ENCODE results near the gene TMEM220. TPM values are rescaled to one million over a fixed set of nuclear protein-coding genes. Genes with fewer than 3 reads are reported as not detected.
"Not testable (repeated sequence)": the region's sequence is repeated elsewhere in the genome, so short reads cannot be mapped to it uniquely, and the experiment has no call there.

The TMEM220 gene
- total and polyA plus RNA-seq, 2 experiments from 2014 or later = 10.5 to 30.0 TPM

- Histone ChIP-seq H2AFZ (peak within 1 kb of the TSS; percentile 88), H3K27me3 (no peaks in the 10 kb centered on the region), H3K79me2 (peaks cover 80% of the 10 kb centered on the region), H3K4me3 (peak within 1 kb of the TSS; percentile 95), H3K9me3 (ENCODE audit: low read depth) (no peaks in the 10 kb centered on the region), H3K27ac (peak within 1 kb of the TSS; percentile 96), H3K36me3 (replicated peaks; ENCODE audit: insufficient read depth, low read depth) (no peaks in the 10 kb centered on the region), H3K9me2 (replicated peaks; ENCODE audit: insufficient read depth) (no peaks in the 10 kb centered on the region), H4K20me1 (ENCODE audit: insufficient read depth, poor library complexity, severe bottlenecking) (no peaks in the 10 kb centered on the region), H3K4me2 (peak within 1 kb of the TSS; percentile 85), H3K4me1 (ENCODE audit: insufficient read depth) (peaks cover 12% of the 10 kb centered on the region)
- WGBS (ENCODE audit: low lambda C conversion rate, missing lambda C conversion rate) = under 1% methylated on average over 73 of the region's 84 CpGs
- peak; percentile 97 for DNase-seq (ENCODE audit: low spot score)
- TF ChIP-seq CTCF (IDR thresholded peaks at IDR 0.05; ENCODE audit: poor library complexity) (peak; percentile 50), EZH2phosphoT487 (IDR thresholded peaks at IDR 0.05; ENCODE audit: low read depth, severe bottlenecking, unreplicated experiment) (no peak)
These were observed 32.4 kb downstream of the TMEM220 start, which contains the start of the genes ADPRM and SCO1 for GRCh38 chr17:10697092-10698081. Gene ADPRM (plus strand): TSS chr17:10697594. CDS start chr17:10704927, 7,333 bp downstream. Gene SCO1 (minus strand): TSS chr17:10697533. CDS start chr17:10697507, 26 bp downstream.

GRCh38 chr17:10695875-10696407 is 33.9 kb downstream of the TMEM220 start:
- Histone ChIP-seq H3K27ac (peak overlapping the region; percentile 96), H3K4me2 (peak overlapping the region; percentile 85)

DNA sequence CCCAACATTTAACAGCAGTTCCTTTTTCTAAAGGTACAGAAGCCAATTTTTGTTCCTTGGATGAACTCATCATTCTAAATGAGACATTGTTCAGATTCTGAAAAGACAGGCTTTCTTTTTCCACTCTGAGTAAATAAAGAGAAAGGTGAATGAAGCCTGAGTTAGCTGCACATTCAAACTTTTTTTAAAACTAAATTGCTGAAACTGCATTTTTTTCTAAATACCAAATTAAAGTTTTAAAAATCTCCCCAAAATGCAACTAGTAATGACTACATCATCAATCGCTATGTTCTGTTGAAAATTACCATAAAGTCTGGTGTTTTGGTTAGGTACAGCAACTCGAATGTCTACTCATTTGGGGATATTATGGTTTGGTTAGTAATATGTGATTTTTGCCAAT is 42.3 kb downstream of the TMEM220 start:
- no peak overlapping the region for H3K4me2 ChIP-seq
- no peak overlapping the region for H2AFZ ChIP-seq
- no peak for DNase-seq (ENCODE audit: low spot score)
- no peak overlapping the region for H3K4me3 ChIP-seq
- 98% methylated on average over 2 of the region's 2 CpGs for WGBS (ENCODE audit: low lambda C conversion rate, missing lambda C conversion rate)
- TF ChIP-seq EZH2phosphoT487 (IDR thresholded peaks at IDR 0.05; ENCODE audit: low read depth, severe bottlenecking, unreplicated experiment) = no peak
- TF ChIP-seq EZH2 (IDR thresholded peaks at IDR 0.05; ENCODE audit: borderline replicate concordance) = no peak
- TF ChIP-seq CTCF (IDR thresholded peaks at IDR 0.05; ENCODE audit: poor library complexity) = no peak
- H3K9me3 ChIP-seq (ENCODE audit: low read depth) = no peaks in the 10 kb centered on the region
- H3K79me2 ChIP-seq = peaks cover 34% of the 10 kb centered on the region
- H3K9me2 ChIP-seq (replicated peaks; ENCODE audit: insufficient read depth) = no peaks in the 10 kb centered on the region
- no peaks in the 10 kb centered on the region for H3K36me3 ChIP-seq (replicated peaks; ENCODE audit: insufficient read depth, low read depth)
- H4K20me1 ChIP-seq (ENCODE audit: insufficient read depth, poor library complexity, severe bottlenecking) = no peaks in the 10 kb centered on the region
- no peaks in the 10 kb centered on the region for H3K27me3 ChIP-seq
- H3K4me1 ChIP-seq (ENCODE audit: insufficient read depth) = no peaks in the 10 kb centered on the region
- H3K27ac ChIP-seq = no peak overlapping the region

More at GRCh38 chr17:10695875-10696407, 33.9 kb downstream of the TMEM220 start:
- H4K20me1 ChIP-seq (ENCODE audit: insufficient read depth, poor library complexity, severe bottlenecking); H3K9me3 ChIP-seq (ENCODE audit: low read depth); DNase-seq (ENCODE audit: low spot score); H3K36me3 ChIP-seq (replicated peaks; ENCODE audit: insufficient read depth, low read depth); H3K9me2 ChIP-seq (replicated peaks; ENCODE audit: insufficient read depth); H2AFZ ChIP-seq; H3K27me3 ChIP-seq: not testable (repeated sequence)
- WGBS (ENCODE audit: low lambda C conversion rate, missing lambda C conversion rate) = 86% methylated on average over 17 of the region's 17 CpGs
- Histone ChIP-seq H3K4me1 (ENCODE audit: insufficient read depth) (peaks cover 12% of the 10 kb centered on the region), H3K4me3 (peak overlapping the region; percentile 95), H3K79me2 (peaks cover 84% of the 10 kb centered on the region)

DNA sequence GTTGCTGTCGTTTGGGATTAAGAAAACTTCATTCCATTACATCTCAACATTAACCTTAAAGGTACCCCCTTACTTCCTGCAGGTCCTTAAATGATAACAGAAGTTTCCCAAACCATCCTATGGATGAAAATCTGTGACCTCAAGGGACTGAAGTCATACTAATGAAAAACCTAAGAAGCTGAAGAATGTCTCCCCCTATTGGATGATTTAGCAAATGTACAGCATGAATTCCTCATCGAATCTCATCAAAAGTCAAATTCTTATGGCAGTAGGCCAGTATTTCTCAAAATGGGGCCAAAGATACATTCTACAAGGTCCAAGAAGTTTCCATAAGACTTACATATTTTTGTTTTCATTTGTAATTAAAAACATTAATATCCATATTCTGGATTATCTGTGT is 46.0 kb downstream of the TMEM220 start:
- H3K4me1 ChIP-seq (ENCODE audit: insufficient read depth) = no peaks in the 10 kb centered on the region
- no peaks in the 10 kb centered on the region for H3K9me2 ChIP-seq (replicated peaks; ENCODE audit: insufficient read depth)
- H2AFZ ChIP-seq = no peak overlapping the region
- no peak for DNase-seq (ENCODE audit: low spot score)
- TF ChIP-seq CTCF (IDR thresholded peaks at IDR 0.05; ENCODE audit: poor library complexity) (peak; percentile 35), EZH2 (IDR thresholded peaks at IDR 0.05; ENCODE audit: borderline replicate concordance) (no peak), EZH2phosphoT487 (IDR thresholded peaks at IDR 0.05; ENCODE audit: low read depth, severe bottlenecking, unreplicated experiment) (no peak)
- WGBS (ENCODE audit: low lambda C conversion rate, missing lambda C conversion rate) = 47% methylated on average over 2 of the region's 2 CpGs
- H4K20me1 ChIP-seq (ENCODE audit: insufficient read depth, poor library complexity, severe bottlenecking) = no peaks in the 10 kb centered on the region
- no peaks in the 10 kb centered on the region for H3K36me3 ChIP-seq (replicated peaks; ENCODE audit: insufficient read depth, low read depth)
- peaks cover 4% of the 10 kb centered on the region for H3K79me2 ChIP-seq
- H3K4me3 ChIP-seq = no peak overlapping the region
- H3K27ac ChIP-seq = no peak overlapping the region
- H3K27me3 ChIP-seq = no peaks in the 10 kb centered on the region
- H3K9me3 ChIP-seq (ENCODE audit: low read depth) = no peaks in the 10 kb centered on the region
- H3K4me2 ChIP-seq = no peak overlapping the region

Measured in hepatocyte (in vitro differentiated cells).